Esophagus (tissue), 2 donors: ENCODE data around the gene DLGAP1. TPM values are rescaled to one million over a fixed set of nuclear protein-coding genes. Genes with fewer than 3 reads are reported as not detected.

ENCODE experiments used
- H3K27ac ChIP-seq, 2 donors: one replicate each; pipeline ENCODE4 v1.5.1; 2013; ENCODE audit warnings: low read depth in 2 of 2, mild to moderate bottlenecking in 2 of 2, inconsistent platforms in 1 of 2, low read length in 1 of 2, moderate library complexity in 1 of 2
- H3K27me3 ChIP-seq, 2 donors: one replicate each; pipeline ENCODE4 v1.6.1; 2013; ENCODE audit warnings: low read length in 2 of 2, control low read depth in 1 of 2, mild to moderate bottlenecking in 1 of 2; ENCODE audit not compliant: insufficient read depth in 2 of 2, control insufficient read depth in 1 of 2
- H3K36me3 ChIP-seq, 2 donors: one replicate each; pipeline ENCODE4 v1.6.1; 2013; ENCODE audit warnings: low read length in 1 of 2; ENCODE audit not compliant: control insufficient read depth in 2 of 2, insufficient read depth in 2 of 2
- H3K4me1 ChIP-seq, 2 donors: one replicate each; pipeline ENCODE4 v1.6.1; 2013; ENCODE audit warnings: low read length in 1 of 2; ENCODE audit not compliant: control insufficient read depth in 2 of 2, insufficient read depth in 2 of 2
- H3K4me3 ChIP-seq, 2 donors: one replicate each; pipeline ENCODE4 v1.5.1; 2013; ENCODE audit warnings: low read length in 2 of 2, mild to moderate bottlenecking in 2 of 2, low read depth in 1 of 2, moderate library complexity in 1 of 2
- H3K9me3 ChIP-seq, 2 donors: one replicate each; pipeline ENCODE4 v1.6.1; 2013; ENCODE audit warnings: mild to moderate bottlenecking in 2 of 2, low read depth in 1 of 2, low read length in 1 of 2, moderate library complexity in 1 of 2; ENCODE audit not compliant: control insufficient read depth in 2 of 2, insufficient read depth in 1 of 2
- WGBS, 2 donors: extraction: QIAGEN DNeasy Blood & Tissue Kit; methylation state at CpG; one replicate each; pipeline ENCODE4 v1.1.7; 2013; 5-methylcytosine and 5-hydroxymethylcytosine counted together
- polyA plus RNA-seq, 2 donors: library from polyadenylated mRNA; stranded (reverse); fragments of 200-250 nt; gene quantifications; one replicate each; pipeline ENCODE4 v1.2.3, GENCODE V29; 2013
- donor health status: healthy with polysubstance abuse.
- donor health status: Bipolar disorder and iron deficiency.

Gene DLGAP1
- polyA plus RNA-seq, 2 donors, result 0.47 to 0.59 TPM

DNA sequence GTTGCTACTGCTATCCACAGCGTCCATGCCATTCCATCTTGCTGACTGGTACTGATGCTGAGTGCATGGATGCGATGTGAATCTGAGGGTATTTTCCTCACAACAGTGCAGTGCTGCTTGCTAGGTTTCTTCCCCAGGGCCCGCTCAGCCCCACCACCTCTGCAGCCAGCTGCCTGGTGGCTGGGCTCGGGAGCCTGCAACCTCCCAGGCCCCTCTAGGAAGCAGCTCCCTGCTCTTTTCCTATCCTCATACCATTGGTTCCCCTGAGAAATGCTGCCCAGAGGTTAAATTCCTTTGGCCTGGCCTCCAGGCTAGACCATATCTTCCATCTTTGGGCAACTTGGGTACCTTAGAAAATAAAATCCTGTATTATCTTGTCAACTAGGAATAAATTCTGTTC is 591.5 kb downstream of the DLGAP1 start:
- no peak overlapping the region for H3K27ac ChIP-seq
- no peak overlapping the region for H3K4me3 ChIP-seq
- 68 to 75% methylated on average over 4 of the region's 4 CpGs for WGBS, 2 donors
- no peaks in the 10 kb centered on the region for H3K9me3 ChIP-seq
- no peaks in the 10 kb centered on the region for H3K4me1 ChIP-seq
- no peaks in the 10 kb centered on the region for H3K27me3 ChIP-seq
- H3K36me3 ChIP-seq, result no peaks in the 10 kb centered on the region

DNA sequence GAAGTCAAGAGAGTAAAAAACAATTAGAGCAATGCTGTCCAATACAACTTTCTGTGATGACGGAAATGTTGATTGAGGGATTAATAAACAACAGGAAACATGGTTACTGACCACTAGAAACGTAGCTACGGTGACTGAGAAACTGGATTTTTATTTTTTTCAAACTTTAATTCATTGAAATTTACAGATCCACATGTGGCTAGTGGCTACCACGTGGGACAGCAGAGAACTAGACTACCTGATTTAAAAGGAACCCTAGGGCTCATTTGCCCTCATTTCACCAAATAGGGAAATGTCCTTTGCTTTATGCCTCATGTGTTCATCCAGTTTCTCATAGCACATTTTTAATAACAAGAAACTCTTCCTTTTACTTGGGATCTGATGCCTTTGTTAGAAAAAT is 592.1 kb downstream of the DLGAP1 start:
- H3K27me3 ChIP-seq, result no peaks in the 10 kb centered on the region
- no peak overlapping the region for H3K27ac ChIP-seq
- WGBS, 2 donors, result 80 to 83% methylated on average over 4 of the region's 4 CpGs
- H3K4me3 ChIP-seq, result no peak overlapping the region
- H3K36me3 ChIP-seq, result no peaks in the 10 kb centered on the region
- H3K4me1 ChIP-seq, result no peaks in the 10 kb centered on the region
- H3K9me3 ChIP-seq, result no peaks in the 10 kb centered on the region

GRCh38 chr18:3861495-3861894 is 593.6 kb downstream of the DLGAP1 start:
- H3K27me3 ChIP-seq, result no peaks in the 10 kb centered on the region
- H3K4me3 ChIP-seq, result no peak overlapping the region
- WGBS, 2 donors, result 89 to 90% methylated on average over 1 of the region's 1 CpG
- no peaks in the 10 kb centered on the region for H3K36me3 ChIP-seq
- H3K9me3 ChIP-seq, result no peaks in the 10 kb centered on the region
- no peaks in the 10 kb centered on the region for H3K4me1 ChIP-seq
- no peak overlapping the region for H3K27ac ChIP-seq

DNA sequence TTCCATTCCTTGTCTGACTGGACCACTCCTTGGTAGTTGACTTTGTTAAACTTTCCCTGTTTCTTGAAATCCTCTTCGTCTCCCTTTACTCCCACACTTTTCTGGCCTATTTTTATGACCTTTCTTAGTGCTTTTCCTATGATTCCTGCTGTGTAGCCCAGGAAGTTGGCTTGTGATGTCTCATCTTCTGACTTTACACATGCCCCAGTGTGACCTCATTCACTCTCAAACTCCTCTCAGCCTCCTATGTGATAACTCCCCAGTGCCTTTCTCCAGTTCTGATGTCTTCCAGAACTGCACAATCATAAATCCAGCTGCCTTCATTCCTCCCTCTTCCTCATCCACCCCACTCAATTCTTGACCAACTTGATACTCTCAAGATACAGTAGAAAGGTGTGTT is 597.6 kb downstream of the DLGAP1 start:
- Histone ChIP-seq H3K27ac (no peak overlapping the region), H3K36me3 (no peaks in the 10 kb centered on the region), H3K4me1 (no peaks in the 10 kb centered on the region), H3K4me3 (no peak overlapping the region), H3K27me3 (no peaks in the 10 kb centered on the region), H3K9me3 (no peaks in the 10 kb centered on the region)
- WGBS, 2 donors, result 70 to 75% methylated on average over 1 of the region's 1 CpG

DNA sequence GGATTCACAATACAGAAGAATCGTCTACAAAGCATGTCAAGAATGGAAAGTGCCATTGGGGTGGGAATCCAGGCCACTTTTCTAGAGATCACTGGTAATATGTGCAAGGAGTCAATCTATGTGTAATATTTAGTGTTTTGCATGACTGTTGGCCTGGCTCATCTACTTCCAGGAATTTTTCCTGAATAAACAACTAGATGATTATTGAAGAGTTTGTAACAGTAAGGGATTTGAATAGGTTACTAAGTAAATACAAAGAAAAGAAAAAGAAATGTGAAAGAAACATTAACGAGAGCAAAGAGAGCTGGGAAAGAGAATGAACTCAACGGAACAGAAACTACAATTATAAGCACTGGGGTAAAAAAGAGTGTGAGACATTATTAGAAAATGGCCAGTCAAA is 599.1 kb downstream of the DLGAP1 start:
- no peaks in the 10 kb centered on the region for H3K36me3 ChIP-seq
- H3K27ac ChIP-seq, result no peak overlapping the region
- H3K4me3 ChIP-seq, result no peak overlapping the region
- H3K27me3 ChIP-seq, result no peaks in the 10 kb centered on the region
- H3K4me1 ChIP-seq, result no peaks in the 10 kb centered on the region
- H3K9me3 ChIP-seq, result no peaks in the 10 kb centered on the region
- 62 to 73% methylated on average over 3 of the region's 3 CpGs for WGBS, 2 donors

DNA sequence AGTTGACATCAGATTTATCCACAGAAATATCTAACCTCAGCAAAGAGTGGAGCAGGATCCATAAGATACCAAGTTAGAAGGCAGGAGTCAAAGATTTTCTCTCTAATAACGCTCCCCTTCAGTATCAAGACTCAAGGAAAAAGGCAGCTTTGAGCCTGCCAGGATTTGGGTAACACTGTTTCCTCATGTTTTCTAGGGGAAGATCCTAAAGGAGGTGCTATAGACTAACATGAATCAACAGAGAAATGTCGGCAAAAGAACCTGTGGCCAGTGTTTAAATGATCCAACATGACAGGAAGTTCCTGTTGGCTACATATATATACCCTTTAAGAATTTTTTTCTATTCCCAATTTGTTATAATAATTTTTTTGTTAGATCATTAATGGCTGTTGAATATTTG is 602.8 kb downstream of the DLGAP1 start:
- 79 to 81% methylated on average over 2 of the region's 2 CpGs for WGBS, 2 donors
- H3K9me3 ChIP-seq, result no peaks in the 10 kb centered on the region

GRCh38 chr18:3851159-3851558 is 603.9 kb downstream of the DLGAP1 start:
- WGBS, 2 donors, result 85 to 98% methylated on average over 2 of the region's 2 CpGs
- no peaks in the 10 kb centered on the region for H3K27me3 ChIP-seq
- no peaks in the 10 kb centered on the region for H3K9me3 ChIP-seq
- H3K27ac ChIP-seq, result no peak overlapping the region
- H3K4me3 ChIP-seq, result no peak overlapping the region
- H3K36me3 ChIP-seq, result no peaks in the 10 kb centered on the region
- H3K4me1 ChIP-seq, result no peaks in the 10 kb centered on the region

More for the DNA sequence above, 602.8 kb downstream of the DLGAP1 start:
- no peaks in the 10 kb centered on the region for H3K36me3 ChIP-seq
- H3K4me1 ChIP-seq, result no peaks in the 10 kb centered on the region
- no peak overlapping the region for H3K4me3 ChIP-seq
- no peaks in the 10 kb centered on the region for H3K27me3 ChIP-seq
- no peak overlapping the region for H3K27ac ChIP-seq

- H3K4me3 ChIP-seq, result no peak overlapping the region
- H3K27me3 ChIP-seq, result no peaks in the 10 kb centered on the region
- H3K36me3 ChIP-seq, result no peaks in the 10 kb centered on the region
- H3K27ac ChIP-seq, result no peak overlapping the region
- WGBS, 2 donors, result 60 to 62% methylated on average over 3 of the region's 3 CpGs
- no peaks in the 10 kb centered on the region for H3K4me1 ChIP-seq
- no peaks in the 10 kb centered on the region for H3K9me3 ChIP-seq
Measured at GRCh38 chr18:3848316-3848715, 606.8 kb downstream of the DLGAP1 start.

DNA sequence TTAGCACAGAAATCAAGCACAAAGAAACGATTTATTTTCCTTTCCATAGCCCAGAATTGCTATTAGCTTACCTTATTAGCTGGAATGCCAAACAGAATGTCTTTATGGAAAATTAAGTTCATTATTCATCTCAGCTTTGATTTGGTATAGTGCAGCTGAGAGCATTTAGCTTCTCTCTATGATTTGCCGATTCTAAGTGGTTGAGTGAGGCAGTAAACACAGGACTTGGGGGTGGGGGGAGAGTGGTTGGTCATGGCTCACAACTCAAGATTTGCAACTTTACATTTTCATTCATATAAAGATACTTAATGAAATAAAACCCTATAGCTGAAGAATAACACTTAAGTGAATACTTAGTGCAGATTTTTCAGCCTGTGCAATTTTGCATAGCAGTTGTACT is 609.9 kb downstream of the DLGAP1 start:
- Histone ChIP-seq H3K27ac (no peak overlapping the region), H3K36me3 (no peaks in the 10 kb centered on the region), H3K9me3 (no peaks in the 10 kb centered on the region), H3K4me1 (no peaks in the 10 kb centered on the region), H3K4me3 (no peak overlapping the region), H3K27me3 (no peaks in the 10 kb centered on the region)
- WGBS, 2 donors, result 68 to 74% methylated on average over 2 of the region's 2 CpGs

- Histone ChIP-seq H3K36me3 (no peaks in the 10 kb centered on the region), H3K4me1 (no peaks in the 10 kb centered on the region), H3K27me3 (no peaks in the 10 kb centered on the region), H3K4me3 (no peak overlapping the region), H3K9me3 (no peaks in the 10 kb centered on the region), H3K27ac (no peak overlapping the region)
- 72 to 76% methylated on average over 2 of the region's 2 CpGs for WGBS, 2 donors
Measured at GRCh38 chr18:3842844-3843243, 612.3 kb downstream of the DLGAP1 start.
